Stomach (tissue), 4 donors: Measurements from ENCODE around the gene MMP21.

Experiments
- CTCF ChIP-seq, 7 experiments: fragments of 450-650 bp in 4 of 7; fragments of 200-600 bp in 3 of 7; sonication (generic) in 3 of 7; IDR thresholded peaks; one replicate each; pipeline ENCODE4 v1.5.1; 2016 to 2019; ENCODE audit warnings: antibody characterized with exemption in 7 of 7, control low read depth in 2 of 7, mild to moderate bottlenecking in 1 of 7
- EP300 ChIP-seq: sonication (generic); formaldehyde crosslinking; IDR thresholded peaks from one replicate; pipeline ENCODE4 v1.6.1; 2017; ENCODE audit warnings: antibody characterized with exemption
- POLR2A ChIP-seq, 4 donors: fragments of 450-650 bp; IDR thresholded peaks; one replicate each; pipeline ENCODE4 v1.6.1; 2016; ENCODE audit warnings: antibody characterized with exemption in 4 of 4, control low read depth in 2 of 4, mild to moderate bottlenecking in 1 of 4, moderate library complexity in 1 of 4
- POLR2AphosphoS5 ChIP-seq, 3 donors: sonication (generic); formaldehyde crosslinking; IDR thresholded peaks; one replicate each; pipeline ENCODE4 v1.6.1; 2016; ENCODE audit warnings: antibody characterized with exemption in 3 of 3

GRCh38 chr10:125773687-125774543 is 1.7 kb downstream of the MMP21 start:
- TF ChIP-seq CTCF (IDR thresholded peaks at IDR 0.05) (no peak), POLR2AphosphoS5 (IDR thresholded peaks at IDR 0.05) (no peak), POLR2A (IDR thresholded peaks at IDR 0.05) (no peak), EP300 (no peak)
